ENCODE results near the gene SLC35B1.

SLC35B1 gene

DNA sequence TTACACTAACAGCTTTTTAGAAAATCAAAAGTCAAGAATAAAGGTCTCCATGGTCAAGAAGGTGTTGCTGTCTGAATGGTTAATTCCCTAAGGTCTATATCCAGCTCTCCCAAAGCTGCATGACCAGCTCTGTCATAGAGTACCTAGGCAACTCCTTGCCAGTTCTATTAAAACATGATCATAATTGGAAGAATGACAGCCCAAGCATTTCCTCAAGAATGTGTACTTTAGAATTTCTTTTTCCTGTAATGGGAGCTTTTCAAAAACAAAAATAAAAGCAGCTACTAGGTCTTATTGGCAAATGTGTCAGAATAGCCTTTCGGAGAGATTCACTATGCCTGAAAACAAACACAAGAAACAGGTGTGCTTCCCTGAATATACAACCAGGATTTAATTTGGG lies 37.8 kb downstream of the SLC35B1 start:
- DNase-seq, result no peak

DNA sequence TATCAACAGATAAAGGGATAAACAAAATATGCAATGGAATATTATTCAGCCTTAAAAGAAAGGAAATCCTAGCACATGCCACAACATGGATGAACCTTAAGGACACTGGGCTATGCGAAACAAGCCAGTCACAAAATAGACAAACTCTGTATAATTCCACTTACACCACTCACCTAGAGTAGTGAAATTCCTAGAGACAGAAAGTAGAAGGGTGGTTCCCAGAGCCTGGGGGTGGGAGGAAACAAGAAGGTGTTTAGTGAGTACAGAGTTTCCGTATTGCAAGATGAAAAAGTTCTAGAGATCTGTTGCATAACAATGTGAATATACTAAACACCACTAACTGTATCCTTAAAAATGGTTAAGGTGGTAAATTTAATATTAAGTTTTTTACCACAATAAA lies 39.9 kb downstream of the SLC35B1 start:
- DNase-seq, result no peak

- no peak for DNase-seq
Observed at GRCh38 chr17:49664706-49665211, 43.0 kb downstream of the SLC35B1 start.

GRCh38 chr17:49659661-49660382 lies 47.9 kb downstream of the SLC35B1 start:
- no peak for DNase-seq

GRCh38 chr17:49656247-49656646 lies 51.5 kb downstream of the SLC35B1 start:
- no peak for DNase-seq
